Activated naive CD4-positive, alpha-beta T cell (primary cell): ENCODE results near the gene KIN.
"Not testable (repeated sequence)": the region's sequence is repeated elsewhere in the genome, so short reads cannot be mapped to it uniquely, and the experiment has no call there.

Experiments used
- DNase-seq, 4 experiments: peaks; one replicate each; lab custom pipeline; 2025; lab: John Stamatoyannopoulos, UW

The KIN gene, protein sequence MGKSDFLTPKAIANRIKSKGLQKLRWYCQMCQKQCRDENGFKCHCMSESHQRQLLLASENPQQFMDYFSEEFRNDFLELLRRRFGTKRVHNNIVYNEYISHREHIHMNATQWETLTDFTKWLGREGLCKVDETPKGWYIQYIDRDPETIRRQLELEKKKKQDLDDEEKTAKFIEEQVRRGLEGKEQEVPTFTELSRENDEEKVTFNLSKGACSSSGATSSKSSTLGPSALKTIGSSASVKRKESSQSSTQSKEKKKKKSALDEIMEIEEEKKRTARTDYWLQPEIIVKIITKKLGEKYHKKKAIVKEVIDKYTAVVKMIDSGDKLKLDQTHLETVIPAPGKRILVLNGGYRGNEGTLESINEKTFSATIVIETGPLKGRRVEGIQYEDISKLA

DNA sequence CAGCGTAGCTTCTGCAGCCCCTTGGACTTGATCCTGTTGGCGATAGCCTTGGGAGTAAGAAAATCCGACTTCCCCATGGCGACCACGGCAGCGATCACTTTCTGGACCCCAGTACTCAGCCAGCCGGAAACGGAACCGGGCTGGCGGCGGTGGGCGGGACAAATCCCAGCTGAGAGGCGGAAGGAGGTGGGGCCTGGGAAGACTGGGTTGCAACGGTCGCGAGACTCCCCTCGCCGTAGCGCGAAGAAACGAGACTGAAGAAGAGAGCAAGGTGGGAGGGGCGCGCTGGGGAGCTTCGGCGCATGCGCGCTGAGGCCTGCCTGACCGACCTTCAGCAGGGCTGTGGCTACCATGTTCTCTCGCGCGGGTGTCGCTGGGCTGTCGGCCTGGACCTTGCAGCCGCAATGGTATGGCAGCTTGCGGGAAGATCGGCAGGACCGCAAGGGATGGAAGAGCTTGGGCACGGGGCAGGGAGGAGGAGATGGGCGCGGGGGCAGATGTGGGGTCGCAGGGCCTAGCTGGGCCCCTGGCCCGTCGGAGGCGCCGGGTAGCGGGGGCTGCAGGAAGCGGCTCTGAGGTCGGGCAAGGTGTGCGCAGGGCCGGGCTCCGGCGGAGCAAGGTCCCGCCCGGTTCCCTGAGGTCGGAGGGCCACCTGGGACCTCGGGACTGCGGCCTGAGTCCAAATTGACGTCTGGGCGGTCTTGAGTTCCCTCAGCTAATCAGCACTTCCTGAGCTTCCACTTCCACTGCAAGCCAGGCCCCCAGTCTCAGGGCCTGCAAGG is at the start of gene KIN, which contains the start of gene ATP5F1C:
Gene KIN (minus strand): TSS at position 137 of the 782 bp plus-strand sequence. CDS start 60 bp downstream, at position 77.
Gene ATP5F1C (plus strand): TSS at position 321 of the 782 bp plus-strand sequence. CDS start 31 bp downstream, at position 352.
- DNase-seq, result peak; percentile 90 to 96 (median 93)

DNA sequence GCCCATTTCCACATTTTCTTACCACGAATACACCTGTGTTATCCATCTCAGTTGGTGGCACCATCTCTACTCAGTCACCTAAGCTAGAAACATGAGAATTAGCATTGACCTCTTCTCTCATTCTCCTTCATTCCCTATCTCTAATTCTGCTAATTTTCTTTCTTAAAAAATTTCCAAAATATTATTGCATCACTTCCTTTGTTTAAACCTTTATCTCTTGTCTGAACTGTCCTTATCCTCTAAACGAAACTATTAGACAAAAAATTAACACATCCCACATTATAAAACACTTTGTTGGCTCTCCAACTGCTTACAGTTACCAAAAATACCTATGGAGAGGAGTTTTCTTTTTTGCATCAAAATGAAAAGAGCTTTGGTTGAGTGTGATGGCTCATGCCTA is 48.8 kb upstream of the KIN start:
- DNase-seq, result no peak

DNA sequence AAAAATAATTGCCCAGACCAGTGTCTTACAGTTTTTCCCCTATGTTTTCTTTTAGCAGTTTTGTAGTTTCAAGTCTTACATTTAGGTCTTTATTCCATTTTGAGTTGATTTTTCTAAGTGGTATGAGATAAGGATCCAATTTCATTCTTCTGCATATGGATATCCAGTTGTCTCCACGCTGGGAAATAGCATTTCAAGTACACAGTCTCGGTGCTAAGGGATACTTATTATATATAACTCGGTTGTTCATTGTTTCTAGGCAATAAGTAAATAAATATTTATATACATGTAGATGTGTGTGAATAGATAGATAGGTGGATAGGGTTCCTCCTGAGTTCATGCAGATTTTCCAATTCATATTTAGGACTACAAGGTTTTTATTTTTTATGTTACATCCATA is 46.5 kb upstream of the KIN start:
- DNase-seq, result no peak

DNA sequence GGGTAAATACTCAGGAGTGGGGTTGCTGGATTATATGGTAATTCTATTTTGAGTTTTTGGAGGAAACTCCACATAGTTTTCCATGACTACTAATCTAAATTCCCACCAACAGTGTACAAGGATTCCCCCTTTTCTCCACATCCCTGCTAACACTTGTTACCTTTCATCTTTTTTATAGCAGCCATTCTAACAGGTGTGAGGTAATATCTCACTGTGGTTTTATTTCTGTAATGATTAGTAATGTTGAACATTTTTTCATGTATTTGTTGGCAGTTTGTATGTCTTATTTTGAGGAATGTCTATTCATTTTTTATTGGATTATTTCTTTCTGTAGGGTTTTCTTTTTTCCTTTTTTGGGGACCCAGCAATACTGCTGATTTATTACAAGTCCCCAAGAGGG is 45.4 kb upstream of the KIN start:
- DNase-seq, result no peak

DNA sequence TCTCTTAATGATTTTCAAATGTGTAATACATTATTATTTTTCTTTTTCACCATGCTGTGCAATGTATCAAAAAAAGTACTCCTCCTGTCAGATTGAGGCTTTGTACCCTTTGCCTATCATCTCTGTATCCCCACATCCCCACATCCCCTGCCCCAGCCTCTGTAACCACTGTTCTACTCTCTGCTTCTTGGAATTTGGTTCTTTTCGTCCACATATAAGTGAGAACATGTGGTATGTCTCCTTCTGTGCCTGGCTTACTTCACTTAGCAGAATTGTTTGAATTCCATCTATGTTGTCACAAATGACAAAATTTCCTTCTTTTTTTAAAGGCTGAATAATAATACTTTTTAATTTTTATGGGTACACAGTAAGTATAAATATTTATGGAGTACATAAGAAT is 44.3 kb upstream of the KIN start:
- DNase-seq, result no peak

DNA sequence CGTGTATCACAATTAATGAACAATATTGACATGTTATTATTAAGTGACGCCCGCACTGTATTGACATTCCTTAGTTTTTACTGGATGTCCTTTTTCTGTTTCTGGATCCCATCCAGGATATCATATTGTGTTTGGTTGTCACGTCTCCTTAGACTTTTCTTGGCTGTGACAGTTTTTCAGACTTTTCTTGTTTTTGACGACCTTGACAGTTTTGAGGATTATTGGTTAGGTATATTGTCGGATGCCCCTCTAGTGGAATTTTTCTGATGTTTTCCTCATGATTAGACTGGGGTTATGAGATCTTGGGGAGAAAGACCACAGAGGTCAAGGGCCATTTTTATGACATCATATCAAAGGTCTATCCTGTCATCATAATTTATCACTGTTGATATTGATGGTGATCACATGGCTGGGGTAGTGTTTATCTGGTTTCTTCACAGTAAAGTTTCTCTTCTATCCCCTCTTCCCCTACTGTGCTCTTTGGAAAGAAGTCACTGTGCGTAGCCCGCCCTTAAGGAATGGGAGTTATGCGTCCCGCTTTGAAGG is 41.6 kb upstream of the KIN start:
- DNase-seq, result no peak

DNA sequence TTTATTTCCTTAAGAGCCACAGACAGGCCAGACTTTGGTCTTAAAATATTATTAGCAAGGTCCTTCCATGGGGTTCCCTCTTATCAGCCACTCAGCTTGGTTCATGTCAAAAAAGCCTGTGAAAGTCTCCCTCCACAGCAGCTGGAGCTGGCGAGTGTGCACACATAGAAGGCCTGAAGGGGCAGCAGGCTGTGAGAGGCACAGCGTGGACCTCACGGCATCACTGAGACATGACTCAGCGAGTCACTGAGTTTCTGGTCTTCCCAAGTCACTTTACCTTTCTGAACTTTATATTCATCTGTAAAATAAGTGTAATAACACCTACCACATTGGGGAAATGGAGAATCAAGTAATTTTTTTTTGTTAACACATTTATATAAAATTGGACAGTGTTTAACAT is 39.2 kb upstream of the KIN start:
- DNase-seq, result no peak

DNA sequence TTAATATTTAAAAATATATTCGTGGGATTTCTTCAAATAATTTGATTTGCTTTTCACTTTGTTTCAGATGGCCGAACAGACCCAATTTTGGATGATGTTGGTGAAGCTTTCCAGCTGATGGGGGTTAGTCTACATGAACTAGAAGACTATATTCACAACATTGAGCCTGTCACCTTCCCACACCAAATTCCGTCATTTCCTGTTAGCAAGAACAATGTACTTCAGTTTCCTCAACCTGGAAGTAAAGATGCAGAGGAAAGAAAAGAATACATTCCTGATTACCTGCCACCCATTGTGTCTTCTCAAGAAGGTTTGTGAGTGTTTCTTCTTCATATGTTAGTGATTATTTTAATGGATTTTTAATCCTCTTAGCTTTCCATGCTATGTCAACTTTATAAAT is 36.5 kb upstream of the KIN start:
- DNase-seq, result no peak

DNA sequence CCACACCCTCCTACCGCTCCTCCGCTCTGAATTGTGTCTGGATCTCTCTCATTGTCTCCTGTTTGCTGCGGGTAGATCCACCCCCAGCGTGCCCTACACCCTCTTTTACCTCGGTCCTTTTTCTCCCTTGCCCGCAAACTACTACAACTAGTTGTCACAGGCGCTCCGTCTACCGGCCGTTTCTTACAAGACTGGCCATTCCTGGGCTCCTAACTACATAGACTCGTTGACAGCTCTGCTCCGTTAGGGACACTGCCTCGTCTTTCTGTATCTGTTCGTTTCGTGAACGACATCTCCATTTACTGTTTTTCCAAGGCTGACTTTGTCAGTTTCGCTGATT is 31.3 kb upstream of the KIN start:
- no peak for DNase-seq

DNA sequence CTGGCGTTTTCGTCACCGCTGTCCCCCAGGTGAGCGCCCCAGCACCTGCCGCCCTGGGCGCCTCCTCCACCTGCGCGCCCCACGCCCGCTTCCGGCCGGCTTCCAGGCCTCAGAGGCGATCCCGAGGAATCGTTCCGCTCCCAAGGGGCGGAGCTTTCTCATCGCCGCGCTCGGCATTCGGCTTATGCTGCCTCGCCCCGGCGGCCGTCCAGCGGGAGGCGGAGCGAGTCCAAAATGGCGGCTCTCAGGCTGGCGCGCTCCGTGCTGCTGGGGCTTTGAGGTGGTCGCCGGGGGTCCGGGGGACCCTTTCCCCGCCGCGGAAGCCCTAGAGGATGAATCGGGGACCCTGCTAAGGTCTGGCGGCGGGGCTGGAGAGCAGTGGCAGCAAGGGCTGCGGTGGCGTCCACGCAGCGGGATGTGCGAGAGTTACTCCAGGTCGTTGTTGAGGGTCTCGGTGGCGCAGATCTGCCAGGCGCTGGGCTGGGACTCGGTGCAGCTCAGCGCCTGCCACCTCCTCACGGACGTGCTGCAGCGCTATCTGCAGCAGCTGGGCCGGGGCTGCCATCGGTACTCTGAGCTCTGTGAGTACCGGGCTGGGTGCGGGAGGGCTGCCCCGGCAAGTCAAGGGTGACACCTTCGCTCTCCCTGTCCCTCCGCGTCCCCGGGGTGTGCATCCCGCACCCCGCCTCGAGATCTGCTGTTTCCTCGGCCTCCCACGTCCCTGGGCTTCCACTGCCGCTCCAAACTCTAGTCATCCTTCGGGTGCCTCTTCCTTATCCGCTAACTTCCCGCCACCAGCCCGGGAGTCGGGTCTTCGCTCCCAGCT is 30.7 kb upstream of the KIN start, which contains the start of gene TAF3:
Gene TAF3 (plus strand): TSS at position 211 of the 826 bp plus-strand sequence. CDS start 205 bp downstream, at position 416.
- DNase-seq, result peak; percentile 66 to 92 (median 79)

DNA sequence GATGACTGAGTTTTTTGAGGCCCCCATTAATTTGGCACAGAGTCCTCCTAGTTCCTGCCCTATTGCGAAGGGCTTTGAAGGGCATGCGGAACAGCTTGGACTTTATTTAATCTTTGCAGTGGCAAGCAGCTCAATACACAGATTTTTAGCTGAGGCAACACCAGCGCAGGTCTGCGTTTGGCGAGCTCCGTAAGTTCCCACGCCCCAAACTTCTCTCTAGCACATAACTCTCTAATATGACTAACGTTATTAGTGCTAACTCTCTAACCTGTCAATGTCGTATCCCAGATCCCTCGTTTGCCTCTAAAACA is 30.1 kb upstream of the KIN start:
- DNase-seq, result no peak

DNA sequence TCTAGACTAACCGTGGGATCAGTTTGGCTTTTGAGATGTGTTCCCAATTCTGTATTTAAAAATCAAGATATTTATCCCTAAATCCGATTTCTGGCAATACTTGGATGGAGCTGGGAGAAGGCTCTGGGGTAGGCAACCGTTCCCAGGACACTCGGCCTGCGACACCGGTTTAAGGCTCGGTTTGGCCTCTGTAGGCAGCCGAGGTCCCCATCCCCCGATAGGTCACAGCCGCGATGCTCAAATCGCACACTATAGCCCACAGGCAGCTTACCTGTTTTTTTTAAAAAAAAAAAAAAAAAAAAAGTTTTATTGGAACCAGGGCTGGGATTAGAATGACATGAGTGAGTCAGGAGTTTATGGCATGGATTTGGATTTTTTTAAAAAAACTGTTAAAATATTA is 29.8 kb upstream of the KIN start:
- no peak for DNase-seq

DNA sequence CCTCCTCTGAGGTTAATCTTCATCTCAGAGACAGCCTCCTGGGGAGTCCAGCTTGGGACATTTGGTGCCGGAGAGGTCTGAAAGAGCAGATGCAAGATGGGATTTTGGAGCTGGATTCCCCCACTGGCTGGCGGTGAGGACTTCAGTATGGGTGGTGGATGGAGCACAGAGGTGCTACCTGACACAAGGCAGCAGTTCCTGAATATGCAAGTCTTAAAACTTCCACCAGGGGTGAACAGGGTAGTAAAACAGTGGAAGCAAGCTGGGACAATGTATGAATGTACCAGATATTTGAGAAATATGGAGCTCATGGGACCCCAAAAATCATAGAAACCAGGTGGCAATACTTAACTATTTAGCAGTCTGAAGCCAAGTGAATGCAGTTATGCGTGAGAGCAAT is 25.7 kb upstream of the KIN start:
- DNase-seq, result no peak

DNA sequence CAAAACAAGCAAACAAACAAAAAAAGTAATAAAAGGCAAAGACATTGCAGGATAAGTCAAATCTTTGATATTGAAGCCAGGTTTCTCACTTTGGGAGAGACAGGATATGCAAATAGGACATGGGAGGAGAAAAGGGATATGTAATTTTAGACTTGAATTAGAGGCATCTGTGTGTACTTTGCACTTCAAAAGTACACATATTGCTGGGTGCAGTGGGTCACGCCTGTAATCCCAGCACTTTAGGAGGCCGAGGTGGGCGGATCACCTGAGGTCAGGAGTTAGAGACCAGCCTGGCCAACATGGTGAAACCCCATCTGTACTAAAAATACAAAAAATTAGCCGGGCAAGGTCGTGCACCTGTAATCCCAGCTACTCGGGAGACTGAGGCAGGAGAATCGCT is 23.9 kb upstream of the KIN start:
- not testable (repeated sequence) for DNase-seq

DNA sequence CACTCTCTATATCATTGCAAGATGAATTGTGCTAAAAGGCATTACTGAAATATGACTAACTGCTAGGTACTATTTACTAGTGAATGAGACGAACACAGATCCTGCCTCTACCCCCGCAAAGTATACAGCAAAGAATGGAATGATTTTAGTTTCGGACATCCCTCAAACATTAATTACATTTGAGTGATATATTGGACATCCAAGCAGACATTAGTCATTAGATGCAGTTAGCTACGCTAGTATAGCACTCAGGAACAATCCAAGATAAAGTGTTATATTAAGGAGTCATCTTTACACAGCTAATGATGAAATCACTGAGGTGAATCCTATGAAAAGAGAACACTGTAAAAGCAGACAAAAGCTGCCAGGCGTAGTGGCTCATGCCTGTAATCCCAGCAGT is 23.2 kb upstream of the KIN start:
- DNase-seq, result no peak

DNA sequence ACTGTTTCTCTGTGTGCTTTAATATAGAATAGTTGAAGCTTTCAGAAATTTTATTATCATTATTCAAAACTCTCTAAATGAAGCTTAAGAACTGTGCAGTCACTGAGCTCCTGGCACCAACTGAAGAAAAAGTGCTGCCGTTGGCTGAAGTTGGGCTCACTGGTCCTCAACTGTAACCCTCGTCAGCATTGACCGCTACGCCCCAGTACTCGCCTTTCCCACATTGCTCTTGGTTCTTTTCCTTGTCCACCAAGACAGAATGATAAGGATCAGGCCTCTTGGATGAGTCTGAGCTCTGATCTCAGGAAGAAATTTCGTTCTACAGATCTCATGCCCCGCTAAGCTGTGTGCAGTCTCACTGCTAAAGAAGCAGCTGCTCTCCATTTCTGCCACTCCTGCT is 22.6 kb upstream of the KIN start:
- DNase-seq, result no peak

DNA sequence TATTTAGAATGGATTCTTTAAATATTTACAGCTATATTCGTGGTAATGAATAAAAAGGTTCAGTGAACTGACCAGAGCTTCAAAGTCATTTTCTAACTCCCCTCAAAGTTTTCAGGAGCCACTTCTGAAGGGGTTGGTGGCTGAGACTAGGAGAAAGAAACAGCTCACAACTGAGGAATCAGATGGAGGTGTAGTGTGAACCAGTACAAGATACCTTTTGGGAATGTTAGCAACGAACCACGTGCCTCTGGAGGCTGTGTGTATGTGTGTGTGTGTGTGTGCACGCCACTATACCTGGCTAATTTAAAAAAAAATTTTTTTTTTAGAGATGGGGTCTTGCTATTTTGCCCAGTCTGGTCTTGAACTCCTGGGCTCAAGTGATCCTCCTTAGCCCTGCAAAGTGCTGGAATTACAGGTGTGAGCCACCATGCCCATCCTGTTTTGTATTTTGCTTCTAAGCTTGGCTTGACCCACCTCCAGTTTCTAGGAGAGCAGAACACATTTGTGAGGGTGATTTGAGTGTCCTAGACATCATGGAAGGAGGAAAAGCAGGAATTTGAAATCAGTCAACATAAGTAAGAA is 21.0 kb upstream of the KIN start:
- no peak for DNase-seq

DNA sequence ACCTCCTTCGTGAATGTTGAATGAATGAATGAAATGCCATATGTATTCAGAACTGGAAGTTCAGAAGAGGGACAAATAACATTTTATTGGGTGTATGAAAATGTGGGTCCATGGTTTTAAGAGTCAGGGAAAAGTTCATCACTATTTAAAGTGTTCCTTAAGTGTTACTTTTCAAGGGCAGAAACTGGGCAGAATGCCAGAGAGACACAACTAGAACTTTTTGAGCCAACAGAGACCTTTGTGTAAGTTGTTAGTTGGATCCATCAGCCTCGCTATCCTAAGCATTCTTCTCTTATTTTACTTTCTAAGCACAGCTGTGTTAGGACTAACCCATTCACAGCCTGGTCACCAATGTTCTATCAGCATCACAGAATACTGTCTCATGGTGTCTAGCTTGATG is 16.9 kb upstream of the KIN start:
- DNase-seq, result no peak

DNA sequence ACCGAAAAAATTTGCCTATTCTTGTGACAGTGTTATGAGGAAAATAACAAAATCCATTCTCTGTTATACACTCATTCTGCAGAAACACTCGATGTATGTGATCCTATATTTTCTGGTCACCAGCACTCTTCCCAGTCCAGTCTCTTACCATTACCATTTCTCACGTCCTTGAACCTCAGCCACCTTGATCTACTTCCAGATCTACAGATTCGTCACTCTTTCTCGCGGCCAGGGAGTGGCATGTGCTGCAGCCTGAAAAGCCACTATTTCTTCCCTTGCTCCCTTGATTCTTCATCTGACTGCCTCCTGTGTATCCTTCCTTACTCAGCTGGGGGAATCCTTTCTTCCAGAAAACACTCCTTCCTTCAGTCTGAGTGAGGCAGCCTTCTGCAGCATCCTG is 16.4 kb upstream of the KIN start:
- no peak for DNase-seq

DNA sequence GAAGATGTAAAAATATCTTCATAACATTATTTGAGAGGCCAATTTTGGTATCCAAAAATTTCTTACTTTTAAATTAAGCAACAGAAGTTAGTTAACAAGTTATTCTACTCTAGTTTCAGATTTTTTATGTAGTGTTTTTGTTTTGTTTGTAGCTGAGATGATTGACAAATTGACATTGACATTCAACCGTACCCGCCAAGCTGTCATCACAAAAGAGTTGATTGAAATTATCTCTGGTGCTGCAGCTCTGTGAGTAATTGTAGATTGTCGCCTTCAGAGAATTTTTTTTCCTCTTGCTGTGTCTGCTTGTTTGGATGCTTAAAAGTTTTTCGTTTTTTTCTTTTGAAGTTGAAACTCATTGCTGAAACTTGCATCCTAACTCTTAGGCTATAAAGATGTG is 14.8 kb upstream of the KIN start:
- DNase-seq, result no peak

DNA sequence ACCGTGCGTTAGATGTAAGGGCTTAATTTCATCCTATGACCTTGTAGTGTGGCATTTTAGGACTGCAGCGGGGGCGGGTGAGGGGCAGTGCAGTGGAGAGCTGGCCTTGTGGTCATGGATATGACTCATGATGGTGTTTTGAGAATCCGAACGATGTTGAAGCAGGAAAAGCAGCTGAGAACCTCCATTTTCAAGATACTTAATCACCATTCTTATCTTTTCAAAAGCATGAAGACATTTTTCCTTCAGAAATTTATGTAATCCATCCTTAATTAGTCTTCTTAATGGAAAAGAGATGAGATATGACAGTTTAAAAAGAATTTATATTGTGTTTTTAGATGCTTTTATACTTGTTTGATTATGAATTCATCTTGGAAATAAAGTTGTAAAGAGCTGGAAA is 9.8 kb upstream of the KIN start:
- no peak for DNase-seq

DNA sequence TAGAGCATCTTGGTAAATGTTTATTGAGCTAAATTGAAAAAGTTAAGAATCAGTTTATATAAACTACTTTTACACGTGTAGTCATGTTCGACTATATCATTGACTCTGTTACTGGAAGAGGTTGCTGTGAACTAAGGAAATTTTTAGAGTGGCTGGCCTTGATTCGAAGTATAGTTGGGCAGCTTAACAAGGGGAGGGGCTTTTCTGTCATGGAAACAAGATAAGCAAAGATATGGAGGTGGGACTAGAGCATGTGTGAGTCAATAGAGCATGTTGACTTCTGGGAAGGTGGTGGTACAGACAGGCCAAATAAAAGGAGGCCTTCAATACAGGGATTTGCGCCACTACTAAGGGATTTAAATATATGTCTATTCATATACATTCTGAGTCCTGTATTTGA is 7.8 kb upstream of the KIN start:
- DNase-seq, result no peak
